Stomach smooth muscle (tissue), 2 donors: ENCODE results near the gene C2CD2.

Experiments
- H3K27ac ChIP-seq: one replicate; pipeline ENCODE4 v1.7.0; 2013; ENCODE audit warnings: mild to moderate bottlenecking, low read length, inconsistent platforms
- H3K27me3 ChIP-seq, 2 donors: one replicate each; pipeline ENCODE4 v1.7.0; 2013; ENCODE audit warnings: low read length in 2 of 2; ENCODE audit not compliant: insufficient read depth in 2 of 2, control insufficient read depth in 1 of 2
- H3K36me3 ChIP-seq, 2 donors: one replicate each; pipeline ENCODE4 v1.7.0; 2013; ENCODE audit warnings: low read length in 2 of 2; ENCODE audit not compliant: control insufficient read depth in 2 of 2, insufficient read depth in 2 of 2
- H3K4me1 ChIP-seq: one replicate; pipeline ENCODE4 v1.7.0; 2013; ENCODE audit warnings: low read length; ENCODE audit not compliant: control insufficient read depth, insufficient read depth
- H3K4me3 ChIP-seq, 2 donors: one replicate each; pipeline ENCODE4 v1.7.0; 2013; ENCODE audit warnings: low read length in 2 of 2
- H3K9ac ChIP-seq, 2 donors: one replicate each; pipeline ENCODE4 v1.7.0; 2013; ENCODE audit warnings: low read length in 2 of 2, mild to moderate bottlenecking in 1 of 2
- H3K9me3 ChIP-seq, 2 donors: one replicate each; pipeline ENCODE4 v1.7.0; 2013; ENCODE audit warnings: low read length in 2 of 2; ENCODE audit not compliant: control insufficient read depth in 2 of 2
- donor health status: healthy.
- donor health status: Pancreatic carcinoma.

Gene C2CD2

GRCh38 chr21:41989698-41990097 lies 35.9 kb upstream of the C2CD2 start:
- Histone ChIP-seq H3K36me3 (peaks cover 26 to 34% of the 10 kb centered on the region in 2 donors), H3K4me3 (no peak overlapping the region), H3K27ac (no peak overlapping the region), H3K9ac (no peak overlapping the region), H3K9me3 (no peaks in the 10 kb centered on the region), H3K27me3 (no peaks in the 10 kb centered on the region), H3K4me1 (no peaks in the 10 kb centered on the region)

DNA sequence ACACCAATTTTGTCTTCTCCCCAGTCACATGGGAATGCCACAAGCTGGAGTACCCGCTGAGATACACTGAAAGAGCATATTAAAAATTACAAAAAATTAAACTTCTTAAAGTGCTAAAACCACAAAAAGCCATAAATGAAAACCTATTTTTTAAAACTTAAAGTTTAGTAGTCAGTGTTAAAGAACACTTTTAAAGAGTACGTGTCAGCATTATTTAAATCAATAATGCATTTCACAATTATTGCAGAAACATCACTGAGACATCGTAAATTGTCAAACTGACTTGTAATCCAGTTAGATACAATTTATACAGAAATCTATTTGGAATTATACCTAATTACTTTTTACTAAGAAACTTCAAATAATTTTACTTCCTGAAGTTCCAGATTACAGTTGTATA lies 33.5 kb upstream of the C2CD2 start:
- Histone ChIP-seq H3K4me3 (no peak overlapping the region), H3K27me3 (no peaks in the 10 kb centered on the region), H3K27ac (no peak overlapping the region), H3K9me3 (no peaks in the 10 kb centered on the region), H3K9ac (no peak overlapping the region), H3K4me1 (no peaks in the 10 kb centered on the region), H3K36me3 (peaks cover 16 to 20% of the 10 kb centered on the region in 2 donors)

DNA sequence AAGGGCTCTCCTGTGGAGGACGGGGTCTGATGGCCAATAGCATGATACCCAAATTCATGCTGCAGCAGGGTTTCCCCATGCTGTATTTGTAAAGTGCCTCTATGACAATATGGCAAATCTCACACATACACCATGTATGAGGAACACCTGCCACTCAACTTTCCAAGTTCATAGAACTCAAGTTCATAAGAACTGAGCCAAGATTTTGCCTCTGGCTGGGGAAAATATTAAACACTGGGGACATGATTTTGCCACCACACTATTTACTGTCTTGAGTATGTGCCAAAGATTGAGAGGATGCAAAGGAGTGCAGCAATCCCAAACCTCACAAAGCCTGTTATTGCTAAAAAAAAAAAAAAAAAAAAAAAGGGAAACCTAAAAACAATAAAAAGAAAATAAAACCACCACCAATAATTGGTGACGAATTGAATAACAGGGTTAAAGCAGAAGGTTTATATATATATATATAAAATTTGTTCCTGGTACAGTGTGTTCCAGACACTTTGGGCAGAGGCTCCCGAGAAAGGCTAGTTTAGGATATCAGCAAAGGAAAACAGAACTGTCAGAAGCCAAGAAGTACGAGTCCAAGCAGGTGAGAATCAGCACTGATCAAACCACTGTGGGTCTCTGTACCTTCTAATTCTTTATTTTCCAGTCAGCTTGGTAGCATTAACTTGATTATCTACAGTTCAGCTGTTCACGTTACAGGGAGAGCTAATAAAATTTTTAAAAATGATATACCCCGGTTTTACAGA lies 32.0 kb upstream of the C2CD2 start:
- Histone ChIP-seq H3K36me3 (peaks cover 2 to 5% of the 10 kb centered on the region in 2 donors), H3K27me3 (no peaks in the 10 kb centered on the region), H3K27ac (no peak overlapping the region), H3K4me1 (no peaks in the 10 kb centered on the region), H3K9me3 (no peaks in the 10 kb centered on the region), H3K9ac (no peak overlapping the region), H3K4me3 (no peak overlapping the region)

DNA sequence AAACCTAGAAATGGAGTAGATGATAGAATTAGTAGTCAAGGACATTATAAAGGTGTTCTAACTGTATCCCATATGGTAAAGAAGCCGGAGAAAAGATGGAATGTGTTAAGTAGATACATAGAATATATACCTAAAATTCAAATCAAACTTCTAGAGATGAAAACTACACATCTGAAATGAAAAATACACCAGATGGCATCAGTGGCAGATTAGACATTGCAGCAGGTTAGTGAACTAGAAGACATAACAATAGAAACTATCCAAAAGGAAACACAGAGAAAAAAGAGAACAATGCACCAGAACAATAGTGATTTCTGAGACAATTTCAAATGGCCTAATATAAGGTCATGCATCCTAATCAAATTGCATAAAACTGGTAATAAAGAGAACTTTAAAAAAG lies 29.4 kb upstream of the C2CD2 start:
- no peaks in the 10 kb centered on the region for H3K27me3 ChIP-seq
- peaks cover 0 to 7% of the 10 kb centered on the region in 2 donors for H3K9me3 ChIP-seq
- no peaks in the 10 kb centered on the region for H3K36me3 ChIP-seq
- no peak overlapping the region for H3K4me3 ChIP-seq
- H3K27ac ChIP-seq = no peak overlapping the region
- no peak overlapping the region for H3K9ac ChIP-seq
- H3K4me1 ChIP-seq = peaks cover 2% of the 10 kb centered on the region

- Histone ChIP-seq H3K9me3 (peaks cover 0 to 7% of the 10 kb centered on the region in 2 donors), H3K4me1 (peaks cover 2% of the 10 kb centered on the region), H3K4me3 (no peak overlapping the region), H3K27me3 (no peaks in the 10 kb centered on the region), H3K36me3 (no peaks in the 10 kb centered on the region), H3K9ac (no peak overlapping the region), H3K27ac (no peak overlapping the region)
Measured at GRCh38 chr21:41980561-41980960, 26.7 kb upstream of the C2CD2 start.

DNA sequence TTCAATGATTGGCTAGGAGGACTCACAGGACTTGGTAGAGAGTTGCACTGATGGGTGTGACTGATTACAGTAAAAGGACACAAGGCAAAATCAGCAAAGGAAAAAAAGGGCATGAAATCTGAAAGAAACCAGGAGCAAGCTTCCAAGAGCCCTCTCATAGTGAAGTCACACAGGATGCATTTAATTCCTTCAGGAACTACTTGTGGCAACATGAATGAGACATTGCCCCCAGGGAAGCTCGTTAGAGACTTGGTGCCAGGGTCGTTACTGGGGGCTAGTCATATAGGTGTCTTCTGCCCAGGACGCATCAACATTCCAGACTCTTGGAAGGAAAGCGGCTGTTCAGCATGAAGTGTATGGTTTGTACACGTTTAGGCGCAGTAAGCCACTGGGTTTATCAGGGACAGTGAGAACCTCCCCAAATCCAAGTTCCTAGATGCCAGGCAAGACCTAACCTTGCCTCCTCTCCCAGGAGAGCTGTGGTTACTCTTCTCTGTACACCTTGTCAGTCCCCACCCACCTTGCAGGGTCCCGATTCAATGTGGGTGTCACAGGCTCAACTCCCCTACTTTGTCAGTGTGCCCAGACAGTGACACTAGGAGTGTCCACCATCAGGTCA lies 26.0 kb upstream of the C2CD2 start:
- Histone ChIP-seq H3K27ac (no peak overlapping the region), H3K36me3 (no peaks in the 10 kb centered on the region), H3K4me3 (no peak overlapping the region), H3K9me3 (peaks cover 0 to 7% of the 10 kb centered on the region in 2 donors), H3K9ac (no peak overlapping the region), H3K4me1 (peaks cover 2% of the 10 kb centered on the region), H3K27me3 (no peaks in the 10 kb centered on the region)

DNA sequence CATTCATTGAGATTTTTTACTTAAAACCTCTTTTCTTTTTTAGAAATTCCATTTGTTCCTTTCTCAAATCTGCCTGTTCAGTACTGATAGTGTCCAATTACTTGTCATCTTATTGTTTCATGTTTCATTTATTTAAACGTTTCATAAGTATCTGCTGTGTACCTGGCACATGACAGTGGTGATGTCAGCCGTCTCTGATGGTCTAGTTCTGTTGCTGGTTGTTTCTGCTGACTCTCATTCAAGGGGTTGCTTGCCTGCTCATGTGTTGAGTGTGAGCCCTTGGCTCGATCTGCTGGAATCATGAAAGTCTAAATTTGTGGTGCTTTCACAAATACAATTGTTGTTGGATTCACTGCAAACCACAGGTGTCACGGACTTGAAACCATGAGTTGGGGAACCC lies 25.5 kb upstream of the C2CD2 start:
- Histone ChIP-seq H3K9me3 (peaks cover 0 to 7% of the 10 kb centered on the region in 2 donors), H3K36me3 (no peaks in the 10 kb centered on the region), H3K27ac (no peak overlapping the region), H3K4me1 (peaks cover 2% of the 10 kb centered on the region), H3K4me3 (no peak overlapping the region), H3K9ac (no peak overlapping the region), H3K27me3 (no peaks in the 10 kb centered on the region)

DNA sequence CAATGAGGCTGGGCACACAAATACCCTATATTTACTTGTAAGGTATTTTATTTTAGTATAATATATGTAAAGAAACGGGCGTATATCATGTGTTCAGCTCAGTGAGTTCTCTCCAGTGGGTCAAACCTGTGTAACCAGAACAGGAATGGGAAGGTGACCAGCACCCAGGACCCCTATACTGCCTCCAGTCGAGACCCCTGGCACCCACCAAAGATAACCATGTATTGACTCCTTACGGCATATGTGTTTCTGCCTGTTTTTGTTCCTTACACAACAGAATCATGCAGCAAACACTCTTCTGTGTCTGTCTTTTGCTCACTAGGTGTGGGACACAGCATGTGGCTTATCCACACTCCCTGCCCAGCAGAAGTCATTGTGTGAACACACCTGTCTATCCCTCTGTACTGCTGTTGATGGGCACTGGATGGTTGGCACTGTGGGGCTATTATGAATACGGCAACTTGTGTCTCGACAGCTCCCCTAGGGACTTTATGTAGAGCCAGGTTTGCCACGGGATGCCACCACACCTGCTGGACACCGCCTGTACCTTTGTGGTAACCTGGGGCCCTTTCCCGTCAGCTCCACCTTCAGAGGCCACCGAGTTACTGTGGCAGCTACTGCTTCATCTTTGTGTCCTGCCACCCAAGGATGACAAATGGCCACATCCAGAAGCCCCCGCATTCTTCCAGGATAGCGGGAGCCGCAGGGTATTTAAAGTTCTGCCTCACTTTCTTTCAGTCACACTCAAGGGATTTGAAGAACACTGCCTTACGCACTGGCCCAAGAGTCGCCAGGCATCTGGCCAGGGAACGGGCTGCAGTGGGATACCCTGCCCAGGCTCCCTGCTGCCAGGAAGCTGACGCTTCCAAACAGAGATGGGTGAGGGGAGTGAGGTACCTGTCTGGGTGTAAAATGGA lies 23.5 kb upstream of the C2CD2 start:
- H3K4me1 ChIP-seq = peaks cover 2% of the 10 kb centered on the region
- no peaks in the 10 kb centered on the region for H3K27me3 ChIP-seq
- H3K9ac ChIP-seq = no peak overlapping the region

DNA sequence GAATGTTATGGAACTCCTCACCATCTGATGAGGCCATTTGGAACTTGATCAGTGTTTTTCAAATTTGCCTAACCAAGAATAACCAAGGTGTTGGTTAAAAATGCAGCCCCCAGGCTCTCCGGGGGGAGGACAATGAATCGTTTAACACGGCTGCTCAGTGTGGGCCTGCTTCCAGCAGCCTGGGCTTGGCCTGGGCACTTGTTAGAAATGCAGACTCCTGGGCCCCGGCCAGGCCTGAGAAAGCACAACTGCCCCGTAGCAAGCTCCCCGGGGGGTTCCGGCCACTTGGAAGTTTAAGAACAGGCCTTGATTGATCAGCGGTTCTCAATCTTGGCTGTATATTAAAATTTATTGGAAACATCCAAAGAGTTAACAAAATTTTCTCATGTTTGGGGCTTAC lies 22.8 kb upstream of the C2CD2 start:
- H3K4me1 ChIP-seq = peaks cover 2% of the 10 kb centered on the region
- no peaks in the 10 kb centered on the region for H3K27me3 ChIP-seq
- H3K9me3 ChIP-seq = peaks cover 0 to 7% of the 10 kb centered on the region in 2 donors
- H3K36me3 ChIP-seq = no peaks in the 10 kb centered on the region
- no peak overlapping the region for H3K4me3 ChIP-seq
- no peak overlapping the region for H3K9ac ChIP-seq
- H3K27ac ChIP-seq = no peak overlapping the region

More for the DNA sequence above, 23.5 kb upstream of the C2CD2 start:
- Histone ChIP-seq H3K36me3 (no peaks in the 10 kb centered on the region), H3K27ac (no peak overlapping the region), H3K9me3 (peaks cover 0 to 7% of the 10 kb centered on the region in 2 donors), H3K4me3 (no peak overlapping the region)

GRCh38 chr21:41975391-41976272 lies 21.8 kb upstream of the C2CD2 start:
- Histone ChIP-seq H3K4me3 (no peak overlapping the region), H3K36me3 (no peaks in the 10 kb centered on the region), H3K9me3 (peaks cover 0 to 7% of the 10 kb centered on the region in 2 donors), H3K4me1 (peaks cover 2% of the 10 kb centered on the region), H3K27ac (no peak overlapping the region), H3K9ac (no peak overlapping the region), H3K27me3 (peaks cover 0 to 2% of the 10 kb centered on the region in 2 donors)
